Fibroblast of skin of abdomen (primary cell): ENCODE measurements around the gene ERG.
A peak's percentile ranks its signal among the peaks of the same experiment; 100 is the strongest.

ENCODE experiments used
- DNase-seq: peaks from one replicate; pipeline ENCODE4 v3.0.0-alpha.2; 2013

ERG gene

GRCh38 chr21:38496224-38496623, 2.1 kb downstream of the ERG start:
- DNase-seq: no peak

- DNase-seq: no peak
Measured at GRCh38 chr21:38495696-38496095, 2.6 kb downstream of the ERG start.

- DNase-seq: no peak
Measured at GRCh38 chr21:38495242-38495641, 3.0 kb downstream of the ERG start.

GRCh38 chr21:38494703-38495102, 3.6 kb downstream of the ERG start:
- no peak for DNase-seq

GRCh38 chr21:38494251-38494642, 4.0 kb downstream of the ERG start:
- DNase-seq: peak; percentile 31

- DNase-seq: no peak
Measured at GRCh38 chr21:38493549-38494250, 4.6 kb downstream of the ERG start.

GRCh38 chr21:38492007-38492406, 6.3 kb downstream of the ERG start:
- DNase-seq: no peak

GRCh38 chr21:38491536-38491935, 6.7 kb downstream of the ERG start:
- no peak for DNase-seq

GRCh38 chr21:38490411-38491020, 7.8 kb downstream of the ERG start:
- no peak for DNase-seq

- no peak for DNase-seq
Measured at GRCh38 chr21:38489729-38490128, 8.5 kb downstream of the ERG start.

GRCh38 chr21:38489271-38489652, 9.0 kb downstream of the ERG start:
- no peak for DNase-seq

GRCh38 chr21:38488640-38489270, 9.5 kb downstream of the ERG start:
- no peak for DNase-seq

- DNase-seq: no peak
Measured at GRCh38 chr21:38487901-38488639, 10.2 kb downstream of the ERG start.

- no peak for DNase-seq
Measured at GRCh38 chr21:38486706-38487105, 11.6 kb downstream of the ERG start.

- peak; percentile 79 for DNase-seq
Measured at GRCh38 chr21:38486221-38486620, 12.1 kb downstream of the ERG start.

- no peak for DNase-seq
Measured at GRCh38 chr21:38479641-38480525, 18.4 kb downstream of the ERG start.

- DNase-seq: peak; percentile 13
Measured at GRCh38 chr21:38478782-38479181, 19.5 kb downstream of the ERG start.

GRCh38 chr21:38477226-38477625, 21.1 kb downstream of the ERG start:
- peak; percentile 10 for DNase-seq

GRCh38 chr21:38476385-38476784, 21.9 kb downstream of the ERG start:
- DNase-seq: no peak

GRCh38 chr21:38475519-38475918, 22.8 kb downstream of the ERG start:
- no peak for DNase-seq

- DNase-seq: no peak
Measured at GRCh38 chr21:38474796-38475195, 23.5 kb downstream of the ERG start.

- no peak for DNase-seq
Measured at GRCh38 chr21:38474124-38474523, 24.2 kb downstream of the ERG start.
